Activated CD8-positive, alpha-beta memory T cell treated with anti-CD3 and anti-CD28 coated beads, Interleukin-2, amount 50 U/mL, for 24 hours (primary cell): ENCODE measurements around the gene GRID2IP.
A peak's percentile ranks its signal among the peaks of the same experiment; 100 is the strongest.

Source experiments
- DNase-seq: peaks from one replicate; pipeline ENCODE4 v3.0.0-alpha.2; 2020; ENCODE audit errors: extremely low read depth

GRID2IP gene

DNA sequence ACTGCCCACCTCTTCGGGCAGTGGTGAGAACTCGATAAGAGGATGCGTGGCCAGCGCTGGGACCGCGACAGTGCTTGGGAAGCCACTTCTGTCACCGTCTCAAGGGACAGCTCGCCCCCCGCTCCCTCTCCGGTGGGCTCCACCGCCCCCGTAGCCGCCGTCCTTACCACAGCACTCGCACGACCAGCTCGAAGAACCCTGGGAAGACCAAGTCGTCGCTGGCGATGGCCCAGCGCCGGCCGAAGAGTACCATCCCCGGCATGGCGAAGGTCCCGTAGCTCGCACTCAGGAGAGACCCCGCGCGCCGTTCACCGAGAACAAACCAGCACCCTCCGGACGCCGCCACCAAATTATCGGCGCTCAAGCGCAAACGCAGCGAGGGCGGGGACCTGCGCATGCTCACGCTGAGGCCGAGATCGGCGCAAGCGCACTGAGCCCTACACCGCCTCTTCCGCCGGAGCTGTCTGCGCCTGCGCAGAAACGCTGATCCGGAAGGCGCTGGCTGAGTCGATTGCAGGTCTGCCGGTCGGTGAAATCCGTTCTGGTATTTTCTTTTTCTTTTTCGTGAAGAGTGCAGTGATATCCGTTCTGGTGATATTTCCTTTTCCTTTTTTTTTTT, 103.6 kb downstream of the GRID2IP start, which contains the start of gene DAGLB:
DAGLB (minus strand) TSS at position 374 of the 619 bp plus-strand sequence; CDS start at position 262, 112 bp downstream.
- DNase-seq: peak; percentile 84
